HG03159 (cell line): ENCODE results near the gene FBXO21.
A peak's percentile ranks its signal among the peaks of the same experiment; 100 is the strongest.

Experiments used
- ATAC-seq: cut with Tn5 transposase; IDR thresholded peaks from one replicate; pipeline ENCODE4 v1.9.1; 2021; ENCODE audit warnings: mild to moderate bottlenecking, moderate library complexity; ENCODE audit not compliant: unreplicated experiment

FBXO21 gene

GRCh38 chr12:117167769-117168168 is 22.5 kb downstream of the FBXO21 start:
- ATAC-seq: no peak

GRCh38 chr12:117166107-117166506 is 24.2 kb downstream of the FBXO21 start:
- no peak for ATAC-seq

GRCh38 chr12:117165342-117165741 is 24.9 kb downstream of the FBXO21 start:
- ATAC-seq: no peak

GRCh38 chr12:117162633-117163032 is 27.6 kb downstream of the FBXO21 start:
- ATAC-seq: no peak

- no peak for ATAC-seq
Measured at GRCh38 chr12:117162167-117162539, 28.1 kb downstream of the FBXO21 start.

GRCh38 chr12:117161460-117162166 is 28.7 kb downstream of the FBXO21 start:
- no peak for ATAC-seq

- ATAC-seq: no peak
Measured at GRCh38 chr12:117159674-117160073, 30.6 kb downstream of the FBXO21 start.

- ATAC-seq: no peak
Measured at GRCh38 chr12:117158911-117159553, 31.2 kb downstream of the FBXO21 start.

GRCh38 chr12:117158096-117158495 is 32.2 kb downstream of the FBXO21 start:
- ATAC-seq: no peak

- peak; percentile 77 for ATAC-seq
Measured at GRCh38 chr12:117155278-117156060, 34.8 kb downstream of the FBXO21 start.

GRCh38 chr12:117152793-117153775 is 37.2 kb downstream of the FBXO21 start:
- no peak for ATAC-seq

GRCh38 chr12:117151403-117152031 is 38.8 kb downstream of the FBXO21 start:
- ATAC-seq: no peak

GRCh38 chr12:117149431-117149830 is 40.8 kb downstream of the FBXO21 start:
- ATAC-seq: no peak

- no peak for ATAC-seq
Measured at GRCh38 chr12:117148642-117149041, 41.6 kb downstream of the FBXO21 start.

- no peak for ATAC-seq
Measured at GRCh38 chr12:117147639-117148038, 42.6 kb downstream of the FBXO21 start.

GRCh38 chr12:117145597-117146154 is 44.6 kb downstream of the FBXO21 start:
- no peak for ATAC-seq

- no peak for ATAC-seq
Measured at GRCh38 chr12:117144599-117144998, 45.7 kb downstream of the FBXO21 start.

GRCh38 chr12:117143008-117143532 is 47.2 kb downstream of the FBXO21 start:
- ATAC-seq: no peak

GRCh38 chr12:117142094-117142493 is 48.2 kb downstream of the FBXO21 start:
- ATAC-seq: no peak
